Raji (cell line): ENCODE measurements around the gene TBC1D16.

Source experiments
- POLR2A ChIP-seq: IDR thresholded peaks from 2 replicates; pipeline ENCODE4 v1.6.1; 2011; ENCODE audit warnings: low read depth, low read length, control low read depth; ENCODE audit not compliant: insufficient read depth

TBC1D16 gene

GRCh38 chr17:79924639-79924976 is 111.1 kb downstream of the TBC1D16 start:
- TF ChIP-seq POLR2A, result no peak

DNA sequence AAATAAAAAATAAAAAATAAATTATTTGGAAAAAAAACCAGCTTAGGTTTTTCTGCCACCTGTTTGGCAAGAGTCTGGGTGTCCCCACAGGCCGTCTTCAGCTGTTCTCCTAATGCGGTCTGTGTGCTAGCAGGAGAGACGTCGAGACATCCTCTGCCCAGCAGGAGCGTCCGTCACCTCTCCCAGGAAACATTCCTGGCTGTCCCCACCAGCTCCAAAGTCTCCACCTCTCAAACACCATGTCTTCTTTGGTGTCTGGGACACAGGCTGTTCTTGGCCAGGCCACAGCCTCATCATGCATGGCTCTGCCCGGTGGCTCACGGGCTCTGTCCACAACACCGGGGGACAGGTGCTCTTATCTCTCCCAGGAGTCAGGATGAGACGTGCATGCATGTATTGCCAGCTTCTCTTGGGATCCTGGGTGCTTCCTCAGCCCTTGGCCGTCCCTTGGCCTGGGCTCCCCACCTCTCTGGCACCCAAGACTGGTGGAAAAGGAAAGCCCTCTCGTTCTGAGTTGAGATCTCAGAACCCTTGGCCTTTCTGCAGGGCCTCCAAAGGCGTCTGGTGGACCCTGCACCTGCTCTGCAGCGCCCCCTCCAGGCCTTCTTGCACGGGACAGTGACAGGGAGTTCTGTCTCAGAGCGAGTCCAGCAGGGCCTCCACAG is 111.6 kb downstream of the TBC1D16 start:
- TF ChIP-seq POLR2A, result no peak

DNA sequence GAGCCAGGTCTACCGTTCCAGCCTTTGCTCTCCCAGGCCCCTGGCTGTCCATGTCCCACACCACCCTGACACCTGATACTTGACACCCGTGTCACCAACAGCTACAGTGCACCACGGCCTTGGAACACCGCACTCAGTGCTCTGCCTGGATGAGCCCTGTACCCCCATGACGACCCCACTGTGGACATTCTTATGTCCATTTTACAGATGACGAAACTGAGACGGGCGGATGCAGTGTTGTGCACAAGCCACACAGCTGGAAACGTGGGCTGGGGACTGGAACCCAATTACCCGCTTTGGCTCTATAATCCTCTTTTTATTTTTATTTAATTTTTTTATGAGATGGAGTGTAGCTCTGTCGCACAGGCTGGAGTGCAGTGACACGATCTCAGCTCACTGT is 112.9 kb downstream of the TBC1D16 start:
- no peak for TF ChIP-seq POLR2A

- TF ChIP-seq POLR2A, result no peak
Measured at GRCh38 chr17:79922116-79922601, 113.5 kb downstream of the TBC1D16 start.

DNA sequence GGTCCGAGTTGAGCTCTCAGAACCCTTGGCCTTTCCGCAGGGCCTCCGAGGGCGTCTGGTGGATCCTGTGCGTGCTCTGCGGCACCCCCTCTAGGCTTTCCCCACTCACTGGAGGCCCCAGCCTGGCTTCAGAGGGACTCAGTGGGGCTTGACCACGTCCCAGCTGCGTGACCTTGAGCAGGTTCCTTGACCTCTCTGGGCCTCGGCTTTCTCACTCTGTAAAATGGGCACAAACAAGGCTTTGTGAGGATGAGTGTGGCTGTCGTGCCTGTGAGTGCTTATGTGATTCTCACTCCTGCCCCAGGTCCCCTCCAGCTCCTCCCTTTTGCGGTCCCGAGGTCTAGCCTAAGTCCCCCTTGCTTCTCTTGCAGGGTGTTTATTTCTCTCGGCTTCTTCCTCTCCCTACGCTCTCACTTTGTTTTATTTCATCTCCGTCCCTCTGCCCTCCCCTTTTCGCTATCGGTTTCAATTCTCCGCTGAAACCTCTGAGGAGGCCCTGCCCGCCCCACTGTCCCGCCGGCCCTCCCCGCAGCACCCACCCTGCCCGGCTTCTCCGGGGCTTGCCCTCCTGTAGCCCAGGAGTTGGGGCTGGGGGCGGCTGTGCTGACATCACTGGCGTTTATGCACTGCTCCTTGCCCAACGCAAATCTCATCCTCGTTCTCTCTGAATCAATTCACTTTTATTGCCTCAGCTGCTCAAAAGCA is 114.1 kb downstream of the TBC1D16 start:
- TF ChIP-seq POLR2A, result no peak

- no peak for TF ChIP-seq POLR2A
Measured at GRCh38 chr17:79920751-79921410, 114.8 kb downstream of the TBC1D16 start.

DNA sequence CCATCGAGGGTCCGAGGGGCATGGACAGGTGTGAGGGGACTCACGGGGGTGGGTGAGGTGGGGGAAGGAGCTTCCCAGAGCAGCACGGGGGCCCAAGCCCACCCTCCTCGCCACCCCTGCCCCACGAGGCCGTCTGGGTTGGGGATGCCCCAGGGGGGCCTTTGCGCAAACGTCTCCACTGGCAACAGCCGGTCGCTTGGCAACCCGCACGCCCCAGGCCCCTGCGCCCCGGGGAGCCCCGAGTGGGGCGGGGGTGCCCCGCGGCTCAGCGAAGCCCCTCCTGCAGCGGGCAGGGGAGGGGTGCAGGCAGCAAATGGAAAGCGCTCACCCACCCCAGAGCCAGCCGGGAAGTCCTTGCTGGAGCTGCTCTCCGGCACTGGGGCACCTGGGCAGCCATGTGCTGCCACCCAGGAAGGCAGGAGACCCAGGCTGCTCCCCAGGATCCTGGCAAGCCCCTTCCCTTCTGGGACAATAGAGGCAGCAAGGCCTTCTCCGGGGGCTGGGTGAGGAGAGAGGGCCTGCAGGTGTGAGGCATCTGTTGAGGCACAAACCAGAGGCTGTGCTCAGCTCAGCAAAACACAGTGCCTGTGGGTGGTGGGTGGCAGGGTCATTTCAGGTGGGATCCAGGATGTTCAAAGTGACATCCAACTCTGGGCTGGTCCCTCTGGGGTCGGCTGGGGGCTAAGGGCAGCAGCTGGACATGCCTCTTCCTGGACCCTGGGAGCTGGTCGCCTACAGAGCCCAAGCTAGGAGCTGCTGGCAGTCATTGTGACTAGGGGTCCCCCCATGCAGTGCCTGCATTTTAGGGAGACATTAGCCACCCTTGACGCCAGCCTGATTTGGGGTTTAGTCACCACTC is 115.6 kb downstream of the TBC1D16 start:
- no peak for TF ChIP-seq POLR2A

DNA sequence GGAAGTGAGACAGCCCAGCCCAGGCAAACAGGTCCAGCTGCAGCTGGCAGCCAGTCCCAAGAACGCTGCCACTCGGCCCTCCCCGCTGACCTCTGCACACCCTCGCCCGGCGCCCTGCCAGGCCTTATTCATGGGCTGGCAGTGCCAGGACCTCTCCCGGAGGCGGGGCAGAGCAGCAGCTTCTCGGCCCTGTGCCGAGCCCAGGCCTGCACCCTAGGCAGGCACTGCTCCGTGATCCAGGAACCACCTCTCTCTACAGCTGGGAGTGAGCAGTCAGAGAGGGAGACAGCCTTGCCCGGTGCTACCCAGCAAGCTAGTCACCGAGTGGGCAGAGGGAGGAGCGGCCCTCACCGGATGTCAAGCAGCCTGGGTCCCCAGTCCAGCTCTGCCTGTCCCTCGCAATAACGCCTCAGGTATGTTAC is 116.5 kb downstream of the TBC1D16 start:
- no peak for TF ChIP-seq POLR2A

DNA sequence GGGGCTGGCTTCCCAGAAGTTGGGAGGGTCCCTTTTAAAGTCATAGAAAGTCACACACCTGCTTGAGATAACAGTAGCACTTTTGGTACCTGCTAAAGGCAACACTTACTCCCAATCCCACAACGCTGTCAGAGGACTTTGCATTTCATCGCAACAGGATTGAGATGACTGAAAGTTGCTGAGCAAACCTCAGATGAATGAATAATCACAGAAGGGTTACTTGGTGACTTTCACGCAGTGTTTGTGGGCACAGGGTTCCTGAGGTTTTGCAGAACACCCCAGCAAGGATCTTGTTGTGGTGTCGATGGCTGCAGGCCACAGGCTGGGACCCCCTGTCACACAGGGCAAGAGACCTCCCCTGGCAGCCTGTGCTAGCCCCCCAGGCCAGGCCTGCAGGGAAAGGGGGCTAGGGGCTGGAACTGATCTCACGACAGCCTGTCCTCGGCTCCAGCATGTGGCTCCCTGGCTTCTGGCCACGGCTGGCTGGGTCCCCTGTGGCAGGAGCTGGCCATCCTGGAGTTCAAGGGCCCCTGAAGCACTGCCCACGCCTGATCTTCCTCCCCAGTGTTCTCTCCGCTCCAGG is 117.0 kb downstream of the TBC1D16 start:
- no peak for TF ChIP-seq POLR2A

GRCh38 chr17:79917902-79918484 is 117.7 kb downstream of the TBC1D16 start:
- TF ChIP-seq POLR2A, result no peak

DNA sequence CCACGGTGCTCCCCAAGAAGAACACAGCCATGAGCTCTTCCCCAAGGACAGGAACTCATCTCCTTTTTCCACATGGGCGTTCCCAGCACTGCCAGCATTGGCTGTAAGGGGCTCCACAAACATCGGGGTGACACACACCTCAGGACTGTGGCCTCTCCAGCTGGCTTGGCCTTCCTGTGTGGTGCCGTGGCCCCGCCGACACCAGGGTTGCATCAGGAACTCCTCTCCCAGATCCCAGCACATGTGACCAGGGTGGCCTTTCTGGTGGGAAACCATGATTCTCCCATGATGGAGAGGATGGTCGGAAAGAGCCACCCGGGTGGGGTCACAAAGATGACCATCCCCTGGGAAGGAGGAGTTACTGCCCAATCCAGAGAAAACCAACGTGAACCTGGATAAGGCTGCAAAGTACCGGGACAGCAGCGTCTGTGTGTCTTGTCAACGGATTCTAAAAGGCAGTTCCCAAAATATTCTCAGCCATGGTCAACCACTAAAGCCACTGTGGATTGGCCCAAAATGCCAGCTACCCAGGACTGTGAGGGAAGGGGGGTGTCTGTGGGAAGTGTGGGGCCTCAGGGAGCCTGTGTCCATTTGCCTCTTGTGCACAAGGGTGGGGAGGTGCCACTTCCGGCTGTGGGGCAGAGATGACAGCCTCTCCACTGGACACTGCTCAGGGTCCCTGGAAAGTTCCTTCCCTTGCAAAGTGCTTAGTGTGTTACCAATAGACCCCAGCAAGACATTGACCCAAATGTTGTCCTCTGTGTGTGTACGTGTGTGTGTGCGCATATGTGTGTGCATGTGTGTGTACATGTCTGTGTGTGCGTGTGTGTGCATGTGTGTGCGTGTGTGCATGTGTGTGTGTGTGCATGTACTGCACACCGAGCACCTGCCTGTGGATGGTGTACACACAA is 118.4 kb downstream of the TBC1D16 start:
- no peak for TF ChIP-seq POLR2A

DNA sequence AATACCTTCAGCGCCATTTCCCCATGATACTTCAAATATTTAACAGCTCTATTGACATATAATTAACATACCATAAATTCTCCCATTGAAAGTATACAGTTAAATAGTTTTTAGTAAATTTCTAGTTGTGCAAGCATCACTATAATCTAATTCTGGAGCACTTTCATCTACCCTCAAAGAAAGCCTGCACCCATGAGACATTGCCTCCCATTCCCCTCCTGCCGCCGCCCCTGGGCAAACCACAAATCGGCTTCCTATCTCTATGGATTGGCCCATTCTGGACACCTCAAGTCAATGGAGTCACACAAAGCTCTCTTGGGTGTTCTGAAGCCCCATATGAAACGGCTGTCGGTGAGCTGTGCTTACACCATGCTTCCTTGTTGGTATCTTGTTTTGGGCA is 119.2 kb downstream of the TBC1D16 start:
- TF ChIP-seq POLR2A, result no peak

GRCh38 chr17:79915850-79916430 is 119.7 kb downstream of the TBC1D16 start:
- no peak for TF ChIP-seq POLR2A
